ENCODE data around the gene CDH6. TPM values are rescaled to one million over a fixed set of nuclear protein-coding genes. Genes with fewer than 3 reads are reported as not detected.
A peak's percentile ranks its signal among the peaks of the same experiment; 100 is the strongest.

The CDH6 gene
- total RNA-seq, 1 experiment from 2014 or later = not detected

GRCh38 chr5:31225118-31225517 is 31.6 kb downstream of the CDH6 start:
- H3K27ac ChIP-seq = no peak overlapping the region
- H3K4me2 ChIP-seq = no peak overlapping the region
- DNase-seq = no peak
- TF ChIP-seq CTCF (conservative IDR thresholded peaks at IDR 0.05) = no peak
- no peak for TF ChIP-seq EZH2 (IDR thresholded peaks at IDR 0.05; ENCODE audit: low read depth)
- H4K20me1 ChIP-seq (ENCODE audit: insufficient read depth) = no peaks in the 10 kb centered on the region
- no peaks in the 10 kb centered on the region; the same call in 1 of the 2 replicates for H3K27me3 ChIP-seq (ENCODE audit: insufficient read depth, low read depth)
- BruUV-seq (replicated peaks) = no TSS peak
- CTCF ChIA-PET = no interaction called here
- H3K4me1 ChIP-seq (replicated peaks; ENCODE audit: insufficient read depth) = no peaks in the 10 kb centered on the region
- no peaks in the 10 kb centered on the region for H3K36me3 ChIP-seq (ENCODE audit: low read depth)
- no peak overlapping the region for H3K4me3 ChIP-seq
- H3F3A ChIP-seq (ENCODE audit: insufficient read depth, low read depth) = no peaks in the 10 kb centered on the region
- no peaks in the 10 kb centered on the region for H3K9me2 ChIP-seq (ENCODE audit: insufficient read depth)
- H2AFZ ChIP-seq = no peak overlapping the region
- POLR2A ChIA-PET (ENCODE audit: unreplicated experiment) = no interaction called here
- intact Hi-C loops (cut with micrococcal nuclease; ENCODE audit: unreplicated experiment) = no loop called here
- no peaks in the 10 kb centered on the region for H3K9me3 ChIP-seq (ENCODE audit: insufficient read depth, low read depth)
- H3K79me2 ChIP-seq (ENCODE audit: low read depth) = no peaks in the 10 kb centered on the region

DNA sequence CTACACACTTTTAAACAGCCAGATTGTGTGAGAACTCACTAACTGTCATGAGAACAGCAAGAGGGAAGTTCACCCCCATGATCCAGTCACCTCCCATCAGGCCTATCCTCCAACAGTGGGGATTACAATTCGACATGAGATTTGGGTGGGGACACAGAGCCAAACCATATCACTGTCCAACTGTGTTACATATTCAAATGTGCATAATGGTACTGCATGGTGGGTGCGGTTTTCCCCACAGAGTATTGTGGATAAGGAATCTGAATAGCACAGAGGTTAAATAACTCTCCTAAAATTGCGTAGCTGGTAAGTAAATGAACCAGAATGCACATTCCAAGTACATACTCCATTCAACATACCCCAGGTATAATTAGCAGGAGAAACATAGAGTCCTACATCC is 32.1 kb downstream of the CDH6 start:
- Histone ChIP-seq H4K20me1 (ENCODE audit: insufficient read depth) (no peaks in the 10 kb centered on the region), H3K9me3 (ENCODE audit: insufficient read depth, low read depth) (no peaks in the 10 kb centered on the region), H3K4me2 (no peak overlapping the region), H3K4me3 (no peak overlapping the region), H3K27ac (no peak overlapping the region), H3K27me3 (ENCODE audit: insufficient read depth, low read depth) (no peaks in the 10 kb centered on the region; the same call in 1 of the 2 replicates), H3K79me2 (ENCODE audit: low read depth) (no peaks in the 10 kb centered on the region), H3K36me3 (ENCODE audit: low read depth) (no peaks in the 10 kb centered on the region), H3F3A (ENCODE audit: insufficient read depth, low read depth) (no peaks in the 10 kb centered on the region), H3K9me2 (ENCODE audit: insufficient read depth) (no peaks in the 10 kb centered on the region), H3K4me1 (replicated peaks; ENCODE audit: insufficient read depth) (no peaks in the 10 kb centered on the region), H2AFZ (no peak overlapping the region)
- no TSS peak for BruUV-seq (replicated peaks)
- CTCF ChIA-PET = no interaction called here
- no peak for DNase-seq
- POLR2A ChIA-PET (ENCODE audit: unreplicated experiment) = interaction anchor here (0.6 kb wide), 1 partner anchor 8 kb away, joined by 4 read pairs; no protein-coding TSS in a partner anchor
- TF ChIP-seq CTCF (conservative IDR thresholded peaks at IDR 0.05) (no peak), EZH2 (IDR thresholded peaks at IDR 0.05; ENCODE audit: low read depth) (no peak)
- intact Hi-C loops (cut with micrococcal nuclease; ENCODE audit: unreplicated experiment) = no loop called here

DNA sequence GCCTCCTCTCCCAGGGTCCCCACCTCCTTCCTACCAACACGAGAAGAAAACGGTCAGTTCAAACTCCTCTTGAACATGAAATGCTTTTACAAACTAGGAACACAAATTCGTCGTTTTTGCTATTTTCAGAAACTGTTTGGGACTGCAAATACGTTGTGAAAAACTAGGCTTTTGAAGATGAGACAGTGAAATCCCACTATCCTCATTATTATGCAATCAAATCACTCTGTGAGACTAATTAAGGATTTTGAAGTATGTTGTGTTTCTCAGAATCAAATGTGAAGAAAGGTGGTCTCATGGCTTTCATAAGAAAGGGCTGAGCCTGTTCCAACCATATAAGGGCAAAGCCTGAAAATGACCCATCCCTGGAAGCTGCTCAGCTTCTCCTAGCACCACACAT is 33.2 kb downstream of the CDH6 start:
- H3K9me3 ChIP-seq (ENCODE audit: insufficient read depth, low read depth) = no peaks in the 10 kb centered on the region
- H3K4me1 ChIP-seq (replicated peaks; ENCODE audit: insufficient read depth) = no peaks in the 10 kb centered on the region
- H3K9me2 ChIP-seq (ENCODE audit: insufficient read depth) = no peaks in the 10 kb centered on the region
- TF ChIP-seq CTCF (conservative IDR thresholded peaks at IDR 0.05) = no peak
- no peak for TF ChIP-seq EZH2 (IDR thresholded peaks at IDR 0.05; ENCODE audit: low read depth)
- H3K36me3 ChIP-seq (ENCODE audit: low read depth) = no peaks in the 10 kb centered on the region
- H3K27me3 ChIP-seq (ENCODE audit: insufficient read depth, low read depth) = no peaks in the 10 kb centered on the region; the same call in 1 of the 2 replicates
- no peaks in the 10 kb centered on the region for H3F3A ChIP-seq (ENCODE audit: insufficient read depth, low read depth)
- intact Hi-C loops (cut with micrococcal nuclease; ENCODE audit: unreplicated experiment) = no loop called here
- 0 out of 2 replicates have a peak overlapping the region, but pooled peaks have one; percentile 18 for H2AFZ ChIP-seq
- no peak overlapping the region for H3K4me2 ChIP-seq
- no peaks in the 10 kb centered on the region for H3K79me2 ChIP-seq (ENCODE audit: low read depth)
- BruUV-seq (replicated peaks) = no TSS peak
- H4K20me1 ChIP-seq (ENCODE audit: insufficient read depth) = no peaks in the 10 kb centered on the region
- no peak for DNase-seq
- CTCF ChIA-PET = no interaction called here
- no peak overlapping the region for H3K4me3 ChIP-seq
- H3K27ac ChIP-seq = no peak overlapping the region
- POLR2A ChIA-PET (ENCODE audit: unreplicated experiment) = no interaction called here
